HepG2 (cell line): ENCODE results near the gene FAM163A. TPM values are rescaled to one million over a fixed set of nuclear protein-coding genes. Genes with fewer than 3 reads are reported as not detected.

Experiments
- ATAC-seq: fragments of 200-7000 bp; cut with Tn5 transposase; 3 replicates; pipeline ENCODE4 v1.9.1; 2020; ENCODE audit warnings: mild to moderate bottlenecking, moderate library complexity
- BruUV-seq: library from RNA; stranded (reverse); fragments of 400-500 nt; replicated peaks from 2 replicates; lab custom pipeline; 2021; lab: Mats Ljungman, UMichigan
- CTCF ChIA-PET: fragments of 300-600 bp; formaldehyde crosslinking; extraction: SDS; loops from one replicate; lab custom pipeline; 2021; ENCODE audit warnings: low total read pairs, inconsistent platforms, low intra/inter-chr PET ratio; lab: Yijun Ruan, JAX
- POLR2A ChIA-PET: fragments of 350-600 bp; sonication (Branson Sonifier 250); formaldehyde crosslinking; loops from one replicate; lab custom pipeline; 2020; ENCODE audit warnings: antibody characterized with exemption, inconsistent platforms; lab: Yijun Ruan, JAX
- DNase-seq: peaks from one replicate; pipeline ENCODE4 v3.0.0-alpha.2; 2015; ENCODE audit warnings: low spot score
- FAIRE-seq: peaks from 3 replicates; lab custom pipeline; 2011; peaks lifted over from hg19 to GRCh38; lab: Jason Lieb, UNC
- H2AFZ ChIP-seq: one replicate; pipeline ENCODE4 v1.6.1; 2011; ENCODE audit warnings: low read length, inconsistent platforms
- H3K27ac ChIP-seq: fragments of 300-600 bp; 3 replicates; pipeline ENCODE4 v1.8.0; 2011; ENCODE audit warnings: mixed run types, mild to moderate bottlenecking, mixed read lengths, low read length, inconsistent platforms; ENCODE audit not compliant: insufficient read depth; ENCODE audit errors: extremely low read length
- H3K27me3 ChIP-seq, 2 experiments: fragments of 200-600 bp in 1 of 2; 2 replicates in 1 of 2; 3 replicates in 1 of 2; pipeline versions ENCODE4 v1.6.0 to v1.8.0; 2011; ENCODE audit warnings: low read length in 2 of 2, mild to moderate bottlenecking in 2 of 2, moderate library complexity in 2 of 2, inconsistent platforms in 1 of 2; ENCODE audit not compliant: insufficient read depth in 2 of 2, control insufficient read depth in 1 of 2
- H3K36me3 ChIP-seq, 2 experiments: fragments of 200-600 bp in 1 of 2; replicated peaks in 1 of 2; 2 replicates in 1 of 2; 3 replicates in 1 of 2; pipeline versions ENCODE4 v1.5.1 to v1.8.0; 2011; ENCODE audit warnings: low read length in 2 of 2, inconsistent platforms in 1 of 2; ENCODE audit not compliant: insufficient read depth in 2 of 2, control insufficient read depth in 1 of 2
- H3K4me1 ChIP-seq: 2 replicates; pipeline ENCODE4 v1.5.1; 2012; ENCODE audit warnings: low read length, inconsistent platforms; ENCODE audit not compliant: insufficient read depth
- H3K4me2 ChIP-seq: 2 replicates; pipeline ENCODE4 v1.6.0; 2011; ENCODE audit warnings: low read depth, low read length, inconsistent platforms
- H3K4me3 ChIP-seq, 3 experiments: fragments of 200-600 bp in 1 of 3; sonication (generic), shearing (Covaris generic) in 1 of 3; replicated peaks in 1 of 3; 2 replicates each; pipeline ENCODE4 v1.5.1; 2011 to 2016; ENCODE audit warnings: low read length in 3 of 3, inconsistent platforms in 2 of 3, low read depth in 2 of 3, mild to moderate bottlenecking in 2 of 3, control low read depth in 1 of 3, mixed read lengths in 1 of 3; ENCODE audit not compliant: insufficient read depth in 1 of 3
- H3K79me2 ChIP-seq: one replicate; pipeline ENCODE4 v1.6.1; 2011; ENCODE audit warnings: low read length, inconsistent platforms; ENCODE audit not compliant: insufficient read depth
- H3K9ac ChIP-seq: 2 replicates; pipeline ENCODE4 v1.6.0; 2011; ENCODE audit warnings: mild to moderate bottlenecking, low read depth, low read length, inconsistent platforms; ENCODE audit not compliant: insufficient read depth
- H3K9me3 ChIP-seq: 2 replicates; pipeline ENCODE4 v1.5.1; 2012; ENCODE audit warnings: mild to moderate bottlenecking, low read length
- H4K20me1 ChIP-seq: 2 replicates; pipeline ENCODE4 v1.6.0; 2011; ENCODE audit warnings: inconsistent platforms, mild to moderate bottlenecking, low read length, moderate library complexity; ENCODE audit not compliant: insufficient read depth
- ARNT2 ChIP-seq: sonication (generic); formaldehyde crosslinking; IDR thresholded peaks from 2 replicates; pipeline ENCODE4 v1.8.0; 2022; ENCODE audit warnings: mild to moderate bottlenecking, low read depth, missing genetic modification reagents, moderate library complexity
- GABPA ChIP-seq, 2 experiments: IDR thresholded peaks; 2 replicates each; pipeline ENCODE4 v1.6.1; 2011 to 2016; ENCODE audit warnings: low read depth in 2 of 2, low read length in 1 of 2, missing biosample characterization in 1 of 2, missing genetic modification characterization in 1 of 2
- PLRG1 ChIP-seq: fragments of 450-650 bp; conservative IDR thresholded peaks from 2 replicates; pipeline ENCODE4 v1.6.1; 2016
- SNRNP70 ChIP-seq: fragments of 200-400 bp; formaldehyde crosslinking; IDR thresholded peaks from 2 replicates; pipeline ENCODE4 v1.6.1; 2017; ENCODE audit warnings: mild to moderate bottlenecking, low read depth, low read length, moderate library complexity
- ZBTB20 ChIP-seq: sonication (generic); formaldehyde crosslinking; IDR thresholded peaks from 2 replicates; pipeline ENCODE4 v1.8.1; 2023; ENCODE audit warnings: missing genetic modification reagents, low read depth, mild to moderate bottlenecking, borderline replicate concordance
- ZNF143 ChIP-seq: sonication (generic); formaldehyde crosslinking; IDR thresholded peaks from 2 replicates; pipeline ENCODE4 v1.4.0; 2020; ENCODE audit warnings: missing genetic modification reagents
- ZNF3 ChIP-seq: IDR thresholded peaks from 2 replicates; pipeline ENCODE4 v1.7.0; 2017; ENCODE audit warnings: inconsistent platforms
- ZNF703 ChIP-seq: sonication (generic); formaldehyde crosslinking; IDR thresholded peaks from 2 replicates; pipeline ENCODE4 v1.5.1; 2020; ENCODE audit warnings: missing genetic modification reagents, mild to moderate bottlenecking, moderate library complexity, borderline replicate concordance
- WGBS: methylation state at CpG from one replicate; pipeline ENCODE4 v1.1.6; 2017; ENCODE audit warnings: low lambda C conversion rate; 5-methylcytosine and 5-hydroxymethylcytosine counted together
- in situ Hi-C: cut with HindIII; loops from 2 replicates; pipeline ENCODE4 v1.10.0; 2017; ENCODE audit warnings: low pct_unique_long_range_greater_than_20kb; ENCODE audit not compliant: extremely low pct_ligation_motif_present
- intact Hi-C: fragments of 100-400 bp; cut with micrococcal nuclease; formaldehyde crosslinking; loops from one replicate; pipeline ENCODE4 v1.10.0; 2022; ENCODE audit not compliant: unreplicated experiment
- polyA plus RNA-seq, 8 experiments: library from polyadenylated mRNA; depleted of rRNA in 3 of 8; stranded (reverse) in 7 of 8; unstranded in 1 of 8; fragments of >200 nt; fragmentation: Illumina TruSeq in 4 of 8; extraction: Trizol in 4 of 8; gene quantifications; 2 replicates each; pipeline versions ENCODE4 v1.2.1 to v1.2.3, GENCODE V29; 2011 to 2016; ENCODE audit warnings: low read depth in 4 of 8, missing spikeins in 1 of 8, mixed read lengths in 1 of 8; ENCODE audit not compliant: insufficient read depth in 1 of 8
- total RNA-seq, 5 experiments: library from RNA; depleted of rRNA; stranded (reverse); fragments of >200 nt; fragmentation: Illumina TruSeq; extraction: Trizol; gene quantifications; 2 replicates each; pipeline ENCODE4 v1.2.3, GENCODE V29; 2016; ENCODE audit warnings: low read depth in 1 of 5
- TF ChIP-seq, protein P1 (sequence below): sonication (generic); formaldehyde crosslinking; IDR thresholded peaks from 2 replicates; pipeline ENCODE4 v1.4.0; 2020; ENCODE audit warnings: missing genetic modification reagents
- TF ChIP-seq, protein P2 (sequence below): sonication (generic); formaldehyde crosslinking; IDR thresholded peaks from 2 replicates; pipeline ENCODE4 v1.5.0; 2020; ENCODE audit warnings: missing genetic modification reagents
- TF ChIP-seq, protein P3 (sequence below): conservative IDR thresholded peaks from 2 replicates; pipeline ENCODE4 v1.6.1; 2018; ENCODE audit warnings: missing genetic modification reagents
- TF ChIP-seq, protein P4 (sequence below): sonication (generic); formaldehyde crosslinking; IDR thresholded peaks from 2 replicates; pipeline ENCODE4 v1.4.0; 2020; ENCODE audit warnings: missing genetic modification reagents, borderline replicate concordance

The FAM163A gene
- total and polyA plus RNA-seq, 2 of the 13 experiments (the other 11 are each of a cell fraction or from before 2014, with no cell fraction given) = not detected

DNA sequence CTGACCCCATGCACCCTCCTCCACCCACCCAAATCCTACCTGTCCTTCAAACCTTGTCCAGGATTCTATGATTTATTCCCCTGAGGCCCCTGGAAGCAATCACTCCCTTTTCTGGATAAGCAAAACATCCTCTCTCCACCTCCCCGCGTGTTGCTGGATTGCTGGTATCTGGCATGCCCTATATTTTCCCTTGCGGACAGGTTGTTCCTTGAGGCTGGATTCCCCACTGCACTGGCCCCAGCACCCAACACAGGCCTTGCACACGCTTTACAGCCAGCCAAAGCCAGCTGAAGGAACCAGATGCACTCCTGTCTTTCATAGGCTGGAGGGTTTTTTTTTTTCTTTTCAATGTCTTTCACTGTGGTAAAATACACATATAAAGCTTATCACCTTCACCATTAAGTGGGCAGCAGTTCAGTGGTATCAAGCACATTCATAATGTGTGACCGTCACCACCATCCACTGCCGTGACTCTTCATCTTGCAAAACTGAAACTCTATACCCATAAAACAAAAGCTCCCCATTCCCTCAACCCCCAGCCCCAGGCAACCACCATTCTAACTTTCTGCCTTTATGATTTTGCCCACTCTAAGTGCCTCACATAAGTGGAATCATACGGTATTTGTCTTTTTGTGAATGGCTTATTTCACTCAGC lies 83.7 kb downstream of the FAM163A start (continued):
- TF ChIP-seq, protein P1, sequence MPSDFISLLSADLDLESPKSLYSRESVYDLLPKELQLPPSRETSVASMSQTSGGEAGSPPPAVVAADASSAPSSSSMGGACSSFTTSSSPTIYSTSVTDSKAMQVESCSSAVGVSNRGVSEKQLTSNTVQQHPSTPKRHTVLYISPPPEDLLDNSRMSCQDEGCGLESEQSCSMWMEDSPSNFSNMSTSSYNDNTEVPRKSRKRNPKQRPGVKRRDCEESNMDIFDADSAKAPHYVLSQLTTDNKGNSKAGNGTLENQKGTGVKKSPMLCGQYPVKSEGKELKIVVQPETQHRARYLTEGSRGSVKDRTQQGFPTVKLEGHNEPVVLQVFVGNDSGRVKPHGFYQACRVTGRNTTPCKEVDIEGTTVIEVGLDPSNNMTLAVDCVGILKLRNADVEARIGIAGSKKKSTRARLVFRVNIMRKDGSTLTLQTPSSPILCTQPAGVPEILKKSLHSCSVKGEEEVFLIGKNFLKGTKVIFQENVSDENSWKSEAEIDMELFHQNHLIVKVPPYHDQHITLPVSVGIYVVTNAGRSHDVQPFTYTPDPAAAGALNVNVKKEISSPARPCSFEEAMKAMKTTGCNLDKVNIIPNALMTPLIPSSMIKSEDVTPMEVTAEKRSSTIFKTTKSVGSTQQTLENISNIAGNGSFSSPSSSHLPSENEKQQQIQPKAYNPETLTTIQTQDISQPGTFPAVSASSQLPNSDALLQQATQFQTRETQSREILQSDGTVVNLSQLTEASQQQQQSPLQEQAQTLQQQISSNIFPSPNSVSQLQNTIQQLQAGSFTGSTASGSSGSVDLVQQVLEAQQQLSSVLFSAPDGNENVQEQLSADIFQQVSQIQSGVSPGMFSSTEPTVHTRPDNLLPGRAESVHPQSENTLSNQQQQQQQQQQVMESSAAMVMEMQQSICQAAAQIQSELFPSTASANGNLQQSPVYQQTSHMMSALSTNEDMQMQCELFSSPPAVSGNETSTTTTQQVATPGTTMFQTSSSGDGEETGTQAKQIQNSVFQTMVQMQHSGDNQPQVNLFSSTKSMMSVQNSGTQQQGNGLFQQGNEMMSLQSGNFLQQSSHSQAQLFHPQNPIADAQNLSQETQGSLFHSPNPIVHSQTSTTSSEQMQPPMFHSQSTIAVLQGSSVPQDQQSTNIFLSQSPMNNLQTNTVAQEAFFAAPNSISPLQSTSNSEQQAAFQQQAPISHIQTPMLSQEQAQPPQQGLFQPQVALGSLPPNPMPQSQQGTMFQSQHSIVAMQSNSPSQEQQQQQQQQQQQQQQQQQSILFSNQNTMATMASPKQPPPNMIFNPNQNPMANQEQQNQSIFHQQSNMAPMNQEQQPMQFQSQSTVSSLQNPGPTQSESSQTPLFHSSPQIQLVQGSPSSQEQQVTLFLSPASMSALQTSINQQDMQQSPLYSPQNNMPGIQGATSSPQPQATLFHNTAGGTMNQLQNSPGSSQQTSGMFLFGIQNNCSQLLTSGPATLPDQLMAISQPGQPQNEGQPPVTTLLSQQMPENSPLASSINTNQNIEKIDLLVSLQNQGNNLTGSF = no peak
- TF ChIP-seq, protein P2, sequence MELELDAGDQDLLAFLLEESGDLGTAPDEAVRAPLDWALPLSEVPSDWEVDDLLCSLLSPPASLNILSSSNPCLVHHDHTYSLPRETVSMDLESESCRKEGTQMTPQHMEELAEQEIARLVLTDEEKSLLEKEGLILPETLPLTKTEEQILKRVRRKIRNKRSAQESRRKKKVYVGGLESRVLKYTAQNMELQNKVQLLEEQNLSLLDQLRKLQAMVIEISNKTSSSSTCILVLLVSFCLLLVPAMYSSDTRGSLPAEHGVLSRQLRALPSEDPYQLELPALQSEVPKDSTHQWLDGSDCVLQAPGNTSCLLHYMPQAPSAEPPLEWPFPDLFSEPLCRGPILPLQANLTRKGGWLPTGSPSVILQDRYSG = no peak

DNA sequence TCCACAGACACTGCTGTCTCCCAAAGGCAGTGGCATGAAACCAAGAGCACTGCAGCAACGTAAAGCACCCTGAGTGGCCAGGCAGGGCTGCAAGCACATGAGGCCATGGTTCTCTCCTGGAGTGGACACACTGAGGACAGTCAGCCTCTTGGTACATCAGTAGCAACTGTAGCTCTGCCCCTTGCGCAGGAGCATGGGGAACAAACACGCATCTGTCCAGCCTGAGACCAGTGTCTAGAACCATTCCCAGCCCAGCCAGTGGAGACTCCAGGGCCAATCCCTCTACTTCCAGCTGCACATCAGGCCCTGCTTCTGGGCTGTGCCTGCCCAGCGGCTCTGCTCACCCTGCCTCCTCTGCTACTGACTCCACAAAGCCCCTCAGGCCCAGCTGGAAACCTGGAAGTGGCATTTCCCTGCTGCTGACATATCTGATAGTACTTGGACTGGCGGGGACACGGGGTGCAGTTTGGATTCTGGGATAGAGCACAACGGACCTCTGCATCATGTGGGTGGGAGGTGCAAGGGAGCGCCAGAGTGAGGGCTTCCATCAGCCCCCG lies 85.5 kb downstream of the FAM163A start:
- WGBS = 22% methylated on average over 3 of the region's 9 CpGs
- in situ Hi-C loops = no loop called here
- TF ChIP-seq SNRNP70 (no peak), ZNF703 (no peak), ZNF3 (CRISPR knock-in tag) (no peak), ZNF143 (CRISPR knock-in tag) (no peak), GABPA (IDR thresholded peaks at IDR 0.05; ENCODE audit: low read depth, low read length) (no peak), GABPA (CRISPR knock-in tag; IDR thresholded peaks at IDR 0.05; ENCODE audit: low read depth) (no peak), ARNT2 (no peak), ZBTB20 (CRISPR knock-in tag) (no peak), PLRG1 (no peak)
- TF ChIP-seq, protein P3, sequence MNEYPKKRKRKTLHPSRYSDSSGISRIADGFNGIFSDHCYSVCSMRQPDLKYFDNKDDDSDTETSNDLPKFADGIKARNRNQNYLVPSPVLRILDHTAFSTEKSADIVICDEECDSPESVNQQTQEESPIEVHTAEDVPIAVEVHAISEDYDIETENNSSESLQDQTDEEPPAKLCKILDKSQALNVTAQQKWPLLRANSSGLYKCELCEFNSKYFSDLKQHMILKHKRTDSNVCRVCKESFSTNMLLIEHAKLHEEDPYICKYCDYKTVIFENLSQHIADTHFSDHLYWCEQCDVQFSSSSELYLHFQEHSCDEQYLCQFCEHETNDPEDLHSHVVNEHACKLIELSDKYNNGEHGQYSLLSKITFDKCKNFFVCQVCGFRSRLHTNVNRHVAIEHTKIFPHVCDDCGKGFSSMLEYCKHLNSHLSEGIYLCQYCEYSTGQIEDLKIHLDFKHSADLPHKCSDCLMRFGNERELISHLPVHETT (CRISPR knock-in tag) = no peak
- TF ChIP-seq, protein P4, sequence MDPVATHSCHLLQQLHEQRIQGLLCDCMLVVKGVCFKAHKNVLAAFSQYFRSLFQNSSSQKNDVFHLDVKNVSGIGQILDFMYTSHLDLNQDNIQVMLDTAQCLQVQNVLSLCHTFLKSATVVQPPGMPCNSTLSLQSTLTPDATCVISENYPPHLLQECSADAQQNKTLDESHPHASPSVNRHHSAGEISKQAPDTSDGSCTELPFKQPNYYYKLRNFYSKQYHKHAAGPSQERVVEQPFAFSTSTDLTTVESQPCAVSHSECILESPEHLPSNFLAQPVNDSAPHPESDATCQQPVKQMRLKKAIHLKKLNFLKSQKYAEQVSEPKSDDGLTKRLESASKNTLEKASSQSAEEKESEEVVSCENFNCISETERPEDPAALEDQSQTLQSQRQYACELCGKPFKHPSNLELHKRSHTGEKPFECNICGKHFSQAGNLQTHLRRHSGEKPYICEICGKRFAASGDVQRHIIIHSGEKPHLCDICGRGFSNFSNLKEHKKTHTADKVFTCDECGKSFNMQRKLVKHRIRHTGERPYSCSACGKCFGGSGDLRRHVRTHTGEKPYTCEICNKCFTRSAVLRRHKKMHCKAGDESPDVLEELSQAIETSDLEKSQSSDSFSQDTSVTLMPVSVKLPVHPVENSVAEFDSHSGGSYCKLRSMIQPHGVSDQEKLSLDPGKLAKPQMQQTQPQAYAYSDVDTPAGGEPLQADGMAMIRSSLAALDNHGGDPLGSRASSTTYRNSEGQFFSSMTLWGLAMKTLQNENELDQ (CRISPR knock-in tag) = no peak

More for the DNA sequence above, 85.5 kb downstream of the FAM163A start:
- DNase-seq (no peak), ATAC-seq (peak; percentile 22; the same call in 1 of the 3 replicates), FAIRE-seq (no peak)
- no peak overlapping the region for H2AFZ ChIP-seq
- no peak overlapping the region for H3K4me3 ChIP-seq
- intact Hi-C loops = no loop called here
- no peak overlapping the region for H3K27ac ChIP-seq
- no TSS peak for BruUV-seq
- no peaks in the 10 kb centered on the region for H3K79me2 ChIP-seq
- H3K36me3 ChIP-seq = no peaks in the 10 kb centered on the region
- H3K27me3 ChIP-seq = peaks cover 1 to 38% of the 10 kb centered on the region in 2 experiments; a peak in 3 of 5 replicates
- ChIA-PET POLR2A (no interaction called here), CTCF (no interaction called here)
- H3K9me3 ChIP-seq = no peaks in the 10 kb centered on the region
- no peak overlapping the region for H3K4me2 ChIP-seq
- H3K9ac ChIP-seq = no peak overlapping the region
- H3K4me1 ChIP-seq = peaks cover 9% of the 10 kb centered on the region; the same call in 1 of the 2 replicates
- H4K20me1 ChIP-seq = no peaks in the 10 kb centered on the region
